MCF 10A (cell line): ENCODE measurements around the gene MRPL4. TPM values are rescaled to one million over a fixed set of nuclear protein-coding genes. Genes with fewer than 3 reads are reported as not detected.

Experiments used
- BruUV-seq: library from RNA; stranded (reverse); fragments of 400-500 nt; replicated peaks from 2 replicates; lab custom pipeline; 2021; lab: Mats Ljungman, UMichigan
- CTCF ChIA-PET: fragments of 300-600 bp; sonication (Branson Sonifier 250); formaldehyde crosslinking; extraction: SDS; loops from one replicate; lab custom pipeline; 2021; ENCODE audit warnings: antibody characterized with exemption, inconsistent platforms; lab: Yijun Ruan, JAX
- POLR2A ChIA-PET: fragments of 300-600, 350-650 bp; sonication (Branson Sonifier 250); formaldehyde crosslinking; extraction: SDS; loops from one replicate; lab custom pipeline; 2020; ENCODE audit warnings: antibody characterized with exemption, inconsistent platforms; lab: Yijun Ruan, JAX
- DNase-seq: peaks from one replicate; pipeline ENCODE4 v3.0.0-alpha.2; 2018; ENCODE audit not compliant: unreplicated experiment
- H3K27ac Mint-ChIP-seq: one replicate; pipeline ENCODE4 v1.8.0; 2022; ENCODE audit warnings: mild to moderate bottlenecking, low read depth, mixed read lengths; ENCODE audit not compliant: unreplicated experiment
- H3K27me3 Mint-ChIP-seq: one replicate; pipeline ENCODE4 v1.8.0; 2022; ENCODE audit warnings: mixed read lengths; ENCODE audit not compliant: insufficient read depth, unreplicated experiment
- H3K36me3 Mint-ChIP-seq: one replicate; pipeline ENCODE4 v1.8.0; 2022; ENCODE audit warnings: mild to moderate bottlenecking, moderate library complexity, mixed read lengths; ENCODE audit not compliant: insufficient read depth, unreplicated experiment
- H3K4me1 Mint-ChIP-seq: one replicate; pipeline ENCODE4 v1.8.0; 2022; ENCODE audit warnings: mixed read lengths; ENCODE audit not compliant: insufficient read depth, unreplicated experiment
- H3K4me3 Mint-ChIP-seq: one replicate; pipeline ENCODE4 v1.8.0; 2022; ENCODE audit warnings: mild to moderate bottlenecking, moderate library complexity, mixed read lengths; ENCODE audit not compliant: unreplicated experiment
- H3K9me3 Mint-ChIP-seq: one replicate; pipeline ENCODE4 v1.8.0; 2022; ENCODE audit warnings: mixed read lengths; ENCODE audit not compliant: unreplicated experiment
- intact Hi-C: fragments of 100-400 bp; cut with micrococcal nuclease; formaldehyde crosslinking; loops from 2 replicates; pipeline ENCODE4 v1.14.1; 2022
- total RNA-seq: library from RNA; stranded (reverse); gene quantifications from 2 replicates; pipeline ENCODE4 v1.2.3, GENCODE V29; 2022
- TF ChIP-seq, protein P1 (sequence below): fragments of 200-600 bp; IDR thresholded peaks from one replicate; pipeline ENCODE4 v1.8.0; 2022; ENCODE audit warnings: antibody characterized with exemption, mild to moderate bottlenecking; ENCODE audit not compliant: unreplicated experiment

The MRPL4 gene
- total RNA-seq, 1 experiment from 2014 or later: 120 TPM

DNA sequence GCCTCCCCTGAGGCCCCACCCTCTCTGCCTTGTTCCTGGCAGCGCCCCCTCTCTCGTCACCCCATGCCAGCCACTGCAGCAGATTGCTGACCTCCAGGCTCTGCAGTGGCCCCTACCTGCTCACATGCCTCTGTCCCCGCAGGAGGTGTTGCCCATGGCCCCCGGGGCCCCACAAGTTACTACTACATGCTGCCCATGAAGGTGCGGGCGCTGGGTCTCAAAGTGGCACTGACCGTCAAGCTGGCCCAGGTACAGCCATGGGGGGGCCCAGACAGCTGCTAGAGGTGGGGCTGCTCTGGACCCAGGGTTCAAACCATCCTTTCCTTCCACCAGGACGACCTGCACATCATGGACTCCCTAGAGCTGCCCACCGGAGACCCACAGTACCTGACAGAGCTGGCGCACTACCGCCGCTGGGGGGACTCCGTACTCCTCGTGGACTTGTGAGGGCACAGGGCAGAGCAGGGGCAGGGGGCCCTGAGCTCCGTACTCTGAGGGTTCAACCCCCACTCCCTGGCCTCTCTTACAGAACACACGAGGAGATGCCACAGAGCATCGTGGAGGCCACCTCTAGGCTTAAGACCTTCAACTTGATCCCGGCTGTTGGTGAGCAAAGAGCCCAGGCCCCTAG, 6.2 kb downstream of the MRPL4 start:
- BruUV-seq: no TSS peak

DNA sequence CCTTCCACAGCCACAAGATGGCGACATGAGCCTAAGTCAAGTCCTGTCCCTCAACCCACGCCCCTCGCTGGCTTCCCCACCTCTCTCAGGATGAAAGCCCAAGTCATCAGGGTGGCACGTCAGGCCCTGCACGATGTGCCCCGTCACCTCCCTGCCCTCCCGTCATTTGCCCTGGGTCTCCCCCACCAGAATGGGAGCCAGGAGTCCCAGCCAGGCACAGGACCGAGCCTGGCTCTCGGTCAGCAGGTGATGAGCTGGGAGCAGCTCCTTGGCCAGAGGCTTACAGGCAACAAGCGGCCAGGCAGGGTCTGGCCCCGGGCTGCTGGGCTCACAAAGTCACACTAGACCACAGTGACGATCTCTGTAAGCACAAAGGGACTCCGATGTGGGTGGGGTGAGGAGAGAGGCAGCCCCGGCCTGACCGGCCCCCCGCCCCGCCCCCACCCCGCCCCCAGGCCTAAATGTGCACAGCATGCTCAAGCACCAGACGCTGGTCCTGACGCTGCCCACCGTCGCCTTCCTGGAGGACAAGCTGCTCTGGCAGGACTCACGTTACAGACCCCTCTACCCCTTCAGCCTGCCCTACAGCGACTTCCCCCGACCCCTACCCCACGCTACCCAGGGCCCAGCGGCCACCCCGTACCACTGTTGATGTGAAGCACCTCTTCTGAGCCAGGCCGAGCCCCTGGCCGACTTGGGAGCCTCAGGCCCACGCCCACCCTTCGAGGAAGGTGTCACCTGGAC, 7.3 kb downstream of the MRPL4 start:
- no peaks in the 10 kb centered on the region for H3K9me3 Mint-ChIP-seq
- peak; percentile 92 for DNase-seq
- POLR2A ChIA-PET: interaction anchor here (0.5 to 3.1 kb wide), 18 partner anchors 11 to 225 kb away, joined by 3 to 23 read pairs (median 4); partner anchors contain the start of genes CDC37, DNMT1, ICAM1 and ICAM5
- intact Hi-C loops: loop anchor here (1.0 kb wide), 1 partner anchor 130 kb away; no protein-coding TSS in a partner anchor
- TF ChIP-seq, protein P1, sequence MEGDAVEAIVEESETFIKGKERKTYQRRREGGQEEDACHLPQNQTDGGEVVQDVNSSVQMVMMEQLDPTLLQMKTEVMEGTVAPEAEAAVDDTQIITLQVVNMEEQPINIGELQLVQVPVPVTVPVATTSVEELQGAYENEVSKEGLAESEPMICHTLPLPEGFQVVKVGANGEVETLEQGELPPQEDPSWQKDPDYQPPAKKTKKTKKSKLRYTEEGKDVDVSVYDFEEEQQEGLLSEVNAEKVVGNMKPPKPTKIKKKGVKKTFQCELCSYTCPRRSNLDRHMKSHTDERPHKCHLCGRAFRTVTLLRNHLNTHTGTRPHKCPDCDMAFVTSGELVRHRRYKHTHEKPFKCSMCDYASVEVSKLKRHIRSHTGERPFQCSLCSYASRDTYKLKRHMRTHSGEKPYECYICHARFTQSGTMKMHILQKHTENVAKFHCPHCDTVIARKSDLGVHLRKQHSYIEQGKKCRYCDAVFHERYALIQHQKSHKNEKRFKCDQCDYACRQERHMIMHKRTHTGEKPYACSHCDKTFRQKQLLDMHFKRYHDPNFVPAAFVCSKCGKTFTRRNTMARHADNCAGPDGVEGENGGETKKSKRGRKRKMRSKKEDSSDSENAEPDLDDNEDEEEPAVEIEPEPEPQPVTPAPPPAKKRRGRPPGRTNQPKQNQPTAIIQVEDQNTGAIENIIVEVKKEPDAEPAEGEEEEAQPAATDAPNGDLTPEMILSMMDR: peak; percentile 70
- no TSS peak for BruUV-seq
- H3K4me3 Mint-ChIP-seq: no peak overlapping the region
- H3K27me3 Mint-ChIP-seq: no peaks in the 10 kb centered on the region
- CTCF ChIA-PET: interaction anchor here (0.6 to 5.0 kb wide), 39 partner anchors 8 to 1273 kb away, joined by 3 to 68 read pairs (median 4); partner anchors contain the start of gene ICAM1
- H3K27ac Mint-ChIP-seq: no peak overlapping the region
- H3K4me1 Mint-ChIP-seq: no peaks in the 10 kb centered on the region
- H3K36me3 Mint-ChIP-seq: peaks cover 43% of the 10 kb centered on the region

More for the DNA sequence above, 6.2 kb downstream of the MRPL4 start:
- Mint-ChIP-seq H3K9me3 (no peaks in the 10 kb centered on the region), H3K27me3 (no peaks in the 10 kb centered on the region), H3K4me3 (no peak overlapping the region), H3K4me1 (peaks cover 5% of the 10 kb centered on the region), H3K27ac (no peak overlapping the region), H3K36me3 (peaks cover 48% of the 10 kb centered on the region)
- ChIA-PET POLR2A (interaction anchor here (0.5 to 3.1 kb wide), 9 partner anchors 12 to 198 kb away, joined by 3 to 19 read pairs (median 4); partner anchors contain the start of genes CDC37, ICAM1 and TYK2), CTCF (interaction anchor here (0.6 to 5.0 kb wide), 27 partner anchors 8 to 1274 kb away, joined by 3 to 68 read pairs (median 4); partner anchors contain the start of gene ICAM1)
- intact Hi-C loops: no loop called here
- DNase-seq: no peak
- TF ChIP-seq, protein P1: no peak

DNA sequence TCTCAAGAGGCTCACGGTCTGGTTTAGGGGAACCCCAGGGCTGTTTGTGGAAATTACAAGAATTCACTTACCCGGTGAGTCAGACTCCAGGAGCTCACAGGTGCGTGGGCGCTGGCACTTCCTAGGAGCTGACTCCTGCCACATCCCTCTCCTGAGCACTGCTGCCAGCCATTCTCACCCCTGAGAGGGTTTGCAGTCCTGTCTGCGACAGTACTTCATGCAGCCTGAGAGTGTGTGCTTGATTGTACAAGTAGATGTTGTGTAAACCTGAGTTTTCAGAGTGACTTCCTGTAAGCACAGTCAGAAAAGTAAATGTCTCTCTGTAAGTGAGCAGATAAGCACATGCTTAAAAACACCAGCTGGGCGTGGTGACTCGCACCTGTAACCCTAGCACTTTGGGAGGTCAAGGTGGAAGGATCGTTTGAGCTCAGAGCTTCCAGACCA, 8.1 kb downstream of the MRPL4 start:
- CTCF ChIA-PET: interaction anchor here (0.5 to 5.0 kb wide), 31 partner anchors 7 to 454 kb away, joined by 3 to 68 read pairs (median 4); partner anchors contain the start of genes CDC37, ICAM1 and MRPL4
- peak overlapping the region; percentile 35 for H3K27ac Mint-ChIP-seq
- TF ChIP-seq, protein P1: no peak

More for the DNA sequence above, 8.1 kb downstream of the MRPL4 start:
- H3K36me3 Mint-ChIP-seq: peaks cover 35% of the 10 kb centered on the region
- H3K9me3 Mint-ChIP-seq: no peaks in the 10 kb centered on the region
- BruUV-seq: no TSS peak
- peak; percentile 87 for DNase-seq
- H3K4me1 Mint-ChIP-seq: no peaks in the 10 kb centered on the region
- H3K4me3 Mint-ChIP-seq: no peak overlapping the region
- intact Hi-C loops: no loop called here
- H3K27me3 Mint-ChIP-seq: no peaks in the 10 kb centered on the region
- POLR2A ChIA-PET: interaction anchor here (0.5 to 3.1 kb wide), 15 partner anchors 8 to 296 kb away, joined by 3 to 23 read pairs (median 4); partner anchors contain the start of genes CDC37, DNMT1, ICAM1 and ICAM5
